H9 (cell line): ENCODE data around the gene STX3. TPM values are rescaled to one million over a fixed set of nuclear protein-coding genes. Genes with fewer than 3 reads are reported as not detected.

Experiments
- DNase-seq: peaks from one replicate; pipeline ENCODE4 v3.0.0-alpha.2; 2017
- H2AFZ ChIP-seq: one replicate; pipeline ENCODE4 v1.6.1; 2013; ENCODE audit warnings: mild to moderate bottlenecking, low read length, control low read depth, moderate library complexity
- H2AK5ac ChIP-seq: 2 replicates; pipeline ENCODE4 v1.6.1; 2013; ENCODE audit warnings: low read length, control low read depth, mixed read lengths; ENCODE audit not compliant: insufficient read length
- H2BK120ac ChIP-seq: one replicate; pipeline ENCODE4 v1.6.1; 2013; ENCODE audit warnings: low read depth, mild to moderate bottlenecking, low read length, control low read depth, inconsistent platforms; ENCODE audit not compliant: poor library complexity, severe bottlenecking
- H2BK12ac ChIP-seq: 2 replicates; pipeline ENCODE4 v1.6.1; 2013; ENCODE audit warnings: low read length, control low read depth, mixed read lengths, low read depth; ENCODE audit not compliant: insufficient read length
- H2BK15ac ChIP-seq: 2 replicates; pipeline ENCODE4 v1.6.1; 2013; ENCODE audit warnings: low read depth, low read length, control low read depth
- H2BK20ac ChIP-seq: one replicate; pipeline ENCODE4 v1.6.1; 2013; ENCODE audit warnings: low read depth, mild to moderate bottlenecking, low read length, control low read depth, inconsistent platforms; ENCODE audit not compliant: poor library complexity, severe bottlenecking
- H2BK5ac ChIP-seq: 2 replicates; pipeline ENCODE4 v1.6.1; 2013; ENCODE audit warnings: low read length, control low read depth, mixed read lengths; ENCODE audit not compliant: insufficient read length
- H3K14ac ChIP-seq: 2 replicates; pipeline ENCODE4 v1.6.1; 2013; ENCODE audit warnings: low read length, control low read depth; ENCODE audit not compliant: insufficient read depth
- H3K18ac ChIP-seq: 2 replicates; pipeline ENCODE4 v1.6.1; 2013; ENCODE audit warnings: low read depth, mild to moderate bottlenecking, mixed read lengths, low read length, control low read depth; ENCODE audit not compliant: insufficient read length
- H3K23ac ChIP-seq: 2 replicates; pipeline ENCODE4 v1.6.1; 2013; ENCODE audit warnings: low read length, control low read depth, mixed read lengths, low read depth; ENCODE audit not compliant: insufficient read length
- H3K23me2 ChIP-seq: 2 replicates; pipeline ENCODE4 v1.6.1; 2013; ENCODE audit warnings: low read depth, mild to moderate bottlenecking, mixed read lengths, low read length, control low read depth; ENCODE audit not compliant: insufficient read length, poor library complexity, severe bottlenecking
- H3K27ac ChIP-seq: 2 replicates; pipeline ENCODE4 v1.5.1; 2013; ENCODE audit warnings: low read length, control low read depth, mixed read lengths, low read depth; ENCODE audit not compliant: insufficient read length
- H3K27me3 ChIP-seq: 2 replicates; pipeline ENCODE4 v1.6.1; 2013; ENCODE audit warnings: low read length, control low read depth, inconsistent platforms; ENCODE audit not compliant: insufficient read depth
- H3K4ac ChIP-seq: 2 replicates; pipeline ENCODE4 v1.6.1; 2013; ENCODE audit warnings: low read depth, mild to moderate bottlenecking, control low read depth, inconsistent platforms, low read length, moderate library complexity
- H3K4me1 ChIP-seq: 2 replicates; pipeline ENCODE4 v1.6.1; 2013; ENCODE audit warnings: low read length, control low read depth, inconsistent platforms; ENCODE audit not compliant: insufficient read depth
- H3K4me2 ChIP-seq: 2 replicates; pipeline ENCODE4 v1.6.1; 2013; ENCODE audit warnings: low read length, control low read depth, mixed read lengths; ENCODE audit not compliant: insufficient read length, insufficient read depth
- H3K56ac ChIP-seq: 2 replicates; pipeline ENCODE4 v1.6.1; 2013; ENCODE audit warnings: low read depth, mild to moderate bottlenecking, mixed read lengths, low read length, control low read depth; ENCODE audit not compliant: insufficient read length
- H3K79me1 ChIP-seq: 2 replicates; pipeline ENCODE4 v1.6.1; 2013; ENCODE audit warnings: low read depth, mild to moderate bottlenecking, moderate library complexity, low read length, control low read depth, inconsistent platforms; ENCODE audit not compliant: insufficient read depth, poor library complexity, severe bottlenecking
- H3K79me2 ChIP-seq: 2 replicates; pipeline ENCODE4 v1.6.1; 2013; ENCODE audit warnings: low read length, control low read depth, inconsistent platforms; ENCODE audit not compliant: insufficient read depth
- H3K9ac ChIP-seq: 2 replicates; pipeline ENCODE4 v1.6.1; 2013; ENCODE audit warnings: low read length, control low read depth, mixed read lengths; ENCODE audit not compliant: insufficient read length; ENCODE audit errors: extremely low read depth
- H3K9me3 ChIP-seq: one replicate; pipeline ENCODE4 v1.6.1; 2013; ENCODE audit warnings: low read depth, low read length, inconsistent platforms; ENCODE audit not compliant: control insufficient read depth
- H3T11ph ChIP-seq: one replicate; pipeline ENCODE4 v1.6.1; 2013; ENCODE audit warnings: mild to moderate bottlenecking, low read length, control low read depth, inconsistent platforms
- H4K20me1 ChIP-seq: one replicate; pipeline ENCODE4 v1.6.1; 2013; ENCODE audit not compliant: control insufficient read depth, insufficient read length, insufficient read depth
- H4K5ac ChIP-seq: 2 replicates; pipeline ENCODE4 v1.6.1; 2013; ENCODE audit warnings: low read depth, mild to moderate bottlenecking, mixed read lengths, low read length, control low read depth; ENCODE audit not compliant: insufficient read length
- H4K8ac ChIP-seq: replicated peaks from 2 replicates; pipeline ENCODE4 v1.6.1; 2013; ENCODE audit warnings: low read length, control low read depth, mixed read lengths, low read depth; ENCODE audit not compliant: insufficient read length
- H4K91ac ChIP-seq: 2 replicates; pipeline ENCODE4 v1.6.1; 2013; ENCODE audit warnings: low read depth, mild to moderate bottlenecking, moderate library complexity, mixed read lengths, low read length, control low read depth; ENCODE audit not compliant: insufficient read length
- H3K27ac Mint-ChIP-seq, 3 experiments: 2 replicates in 2 of 3; 3 replicates in 1 of 3; pipeline ENCODE4 v1.8.0; 2020 to 2021; ENCODE audit warnings: mixed read lengths in 3 of 3, mild to moderate bottlenecking in 1 of 3, moderate library complexity in 1 of 3
- H3K27me3 Mint-ChIP-seq: 2 replicates; pipeline ENCODE4 v1.8.0; 2021; ENCODE audit warnings: low read depth, mild to moderate bottlenecking, moderate library complexity, mixed read lengths
- H3K36me3 Mint-ChIP-seq, 3 experiments: 2 replicates in 2 of 3; 3 replicates in 1 of 3; pipeline ENCODE4 v1.8.0; 2020 to 2021; ENCODE audit warnings: low read depth in 3 of 3, mixed read lengths in 3 of 3; ENCODE audit not compliant: insufficient read depth in 1 of 3
- H3K4me1 Mint-ChIP-seq, 2 experiments: 2 replicates each; pipeline ENCODE4 v1.8.0; 2020; ENCODE audit warnings: mixed read lengths in 2 of 2
- H3K4me3 Mint-ChIP-seq, 2 experiments: 2 replicates in 1 of 2; 3 replicates in 1 of 2; pipeline ENCODE4 v1.8.0; 2020 to 2021; ENCODE audit warnings: mild to moderate bottlenecking in 2 of 2, mixed read lengths in 2 of 2, moderate library complexity in 1 of 2
- H3K9me3 Mint-ChIP-seq, 2 experiments: 2 replicates in 1 of 2; 3 replicates in 1 of 2; pipeline ENCODE4 v1.8.0; 2020; ENCODE audit warnings: mild to moderate bottlenecking in 2 of 2, mixed read lengths in 2 of 2, moderate library complexity in 1 of 2
- whole genome bisulfite sequencing: extraction: QIAGEN DNeasy Blood & Tissue Kit; methylation state at CpG from one replicate; pipeline ENCODE4 v1.1.7; 2013; ENCODE audit warnings: missing lambda C conversion rate, low lambda C conversion rate, mixed read lengths; ENCODE audit not compliant: insufficient read length; ENCODE audit errors: extremely low coverage; 5-methylcytosine and 5-hydroxymethylcytosine counted together
- total RNA-seq: library from RNA; stranded (reverse); gene quantifications from 2 replicates; pipeline ENCODE4 v1.2.1, GENCODE V29; 2021
- TF ChIP-seq, protein P1 (sequence below): fragments of 200-600 bp; sonication (generic); conservative IDR thresholded peaks from 3 replicates; pipeline ENCODE4 v1.8.0; 2021; ENCODE audit warnings: antibody characterized with exemption, mild to moderate bottlenecking

STX3 gene
- total RNA-seq, 1 experiment from 2014 or later = 41.0 TPM

- Histone ChIP-seq H2AK5ac (no peak overlapping the region), H2BK12ac (no peak overlapping the region), H2BK15ac (no peak overlapping the region), H3K14ac (no peak overlapping the region; the same call in 1 of the 2 replicates), H4K20me1 (no peaks in the 10 kb centered on the region), H3K18ac (no peak overlapping the region), H3T11ph (no peak overlapping the region), H3K9me3 (no peaks in the 10 kb centered on the region), H3K56ac (no peak overlapping the region), H3K4me1 (no peaks in the 10 kb centered on the region; the same call in 1 of the 2 replicates), H4K8ac (no peak overlapping the region), H4K91ac (no peak overlapping the region), H2BK20ac (no peak overlapping the region), H3K4me2 (no peak overlapping the region), H4K5ac (no peak overlapping the region), H3K9ac (no peak overlapping the region), H2BK120ac (no peak overlapping the region), H3K23ac (no peak overlapping the region), H3K27ac (no peak overlapping the region), H3K79me1 (peaks cover 11% of the 10 kb centered on the region), H3K27me3 (no peaks in the 10 kb centered on the region), H3K79me2 (peaks cover 21% of the 10 kb centered on the region; the same call in 1 of the 2 replicates), H3K4ac (no peak overlapping the region), H2AFZ (no peak overlapping the region), H3K23me2 (no peaks in the 10 kb centered on the region), H2BK5ac (no peak overlapping the region)
- no peak for DNase-seq
- TF ChIP-seq, protein P1, sequence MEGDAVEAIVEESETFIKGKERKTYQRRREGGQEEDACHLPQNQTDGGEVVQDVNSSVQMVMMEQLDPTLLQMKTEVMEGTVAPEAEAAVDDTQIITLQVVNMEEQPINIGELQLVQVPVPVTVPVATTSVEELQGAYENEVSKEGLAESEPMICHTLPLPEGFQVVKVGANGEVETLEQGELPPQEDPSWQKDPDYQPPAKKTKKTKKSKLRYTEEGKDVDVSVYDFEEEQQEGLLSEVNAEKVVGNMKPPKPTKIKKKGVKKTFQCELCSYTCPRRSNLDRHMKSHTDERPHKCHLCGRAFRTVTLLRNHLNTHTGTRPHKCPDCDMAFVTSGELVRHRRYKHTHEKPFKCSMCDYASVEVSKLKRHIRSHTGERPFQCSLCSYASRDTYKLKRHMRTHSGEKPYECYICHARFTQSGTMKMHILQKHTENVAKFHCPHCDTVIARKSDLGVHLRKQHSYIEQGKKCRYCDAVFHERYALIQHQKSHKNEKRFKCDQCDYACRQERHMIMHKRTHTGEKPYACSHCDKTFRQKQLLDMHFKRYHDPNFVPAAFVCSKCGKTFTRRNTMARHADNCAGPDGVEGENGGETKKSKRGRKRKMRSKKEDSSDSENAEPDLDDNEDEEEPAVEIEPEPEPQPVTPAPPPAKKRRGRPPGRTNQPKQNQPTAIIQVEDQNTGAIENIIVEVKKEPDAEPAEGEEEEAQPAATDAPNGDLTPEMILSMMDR = no peak
- Mint-ChIP-seq H3K36me3 (peaks cover 0 to 3% (median 0%) of the 10 kb centered on the region in 3 experiments; a peak in 3 of 7 replicates), H3K27ac (peak overlapping the region in 1 of 3 experiments; percentile 66; a peak in 1 of 7 replicates), H3K4me1 (peaks cover 5 to 6% of the 10 kb centered on the region in 2 experiments; a peak in 2 of 4 replicates), H3K27me3 (no peaks in the 10 kb centered on the region), H3K4me3 (no peak overlapping the region), H3K9me3 (no peaks in the 10 kb centered on the region)
- no CpG with 5 or more reads among the region's 6 CpGs for WGBS
Measured at GRCh38 chr11:59766542-59767224, 11.5 kb downstream of the STX3 start.
